Right hindlimb (tissue), 1 donor: ENCODE data around the gene CYP1A1.

Source experiments
- DNase-seq: peaks from one replicate; pipeline ENCODE4 v3.0.0-alpha.2; 2018

Gene CYP1A1

GRCh38 chr15:74683758-74684157, 41.6 kb downstream of the CYP1A1 start:
- no peak for DNase-seq

GRCh38 chr15:74682954-74683353, 42.4 kb downstream of the CYP1A1 start:
- no peak for DNase-seq

GRCh38 chr15:74680456-74680855, 44.9 kb downstream of the CYP1A1 start:
- no peak for DNase-seq

- no peak for DNase-seq
These were observed 48.5 kb downstream of the CYP1A1 start for GRCh38 chr15:74676801-74677200.

GRCh38 chr15:74674161-74674560, 51.2 kb downstream of the CYP1A1 start:
- DNase-seq = no peak

GRCh38 chr15:74669627-74670026, 55.7 kb downstream of the CYP1A1 start:
- DNase-seq = no peak
